Aorta (tissue), 5 donors: ENCODE data around the gene XIRP2. TPM values are rescaled to one million over a fixed set of nuclear protein-coding genes. Genes with fewer than 3 reads are reported as not detected.

Experiments used
- ATAC-seq: fragments of 200-7000 bp; cut with Tn5 transposase; one replicate; pipeline ENCODE4 v1.9.1; 2022; ENCODE audit warnings: moderate library complexity; ENCODE audit not compliant: low FRiP score
- DNase-seq, 2 donors: peaks; one replicate each; pipeline ENCODE4 v3.0.0-alpha.2; 2020
- H3K27ac ChIP-seq, 2 donors: one replicate each; pipeline ENCODE4 v1.5.1; 2013; ENCODE audit warnings: low read length in 2 of 2, mild to moderate bottlenecking in 2 of 2, moderate library complexity in 2 of 2, control low read depth in 1 of 2, inconsistent platforms in 1 of 2, low read depth in 1 of 2
- H3K27me3 ChIP-seq, 2 donors: one replicate each; pipeline ENCODE4 v1.6.1; 2013; ENCODE audit warnings: control low read depth in 1 of 2, low read length in 1 of 2, mild to moderate bottlenecking in 1 of 2, moderate library complexity in 1 of 2; ENCODE audit not compliant: insufficient read depth in 2 of 2, control insufficient read depth in 1 of 2
- H3K36me3 ChIP-seq, 2 donors: one replicate each; pipeline ENCODE4 v1.6.1; 2013; ENCODE audit warnings: control low read depth in 1 of 2, low read length in 1 of 2, mild to moderate bottlenecking in 1 of 2; ENCODE audit not compliant: insufficient read depth in 2 of 2, control insufficient read depth in 1 of 2
- H3K4me1 ChIP-seq, 2 donors: one replicate each; pipeline ENCODE4 v1.6.1; 2013; ENCODE audit warnings: low read length in 2 of 2, control low read depth in 1 of 2, mild to moderate bottlenecking in 1 of 2, moderate library complexity in 1 of 2; ENCODE audit not compliant: insufficient read depth in 2 of 2, control insufficient read depth in 1 of 2
- H3K4me3 ChIP-seq, 2 donors: one replicate each; pipeline ENCODE4 v1.5.1; 2013; ENCODE audit warnings: low read length in 2 of 2, control low read depth in 1 of 2, mild to moderate bottlenecking in 1 of 2
- H3K9me3 ChIP-seq: one replicate; pipeline ENCODE4 v1.6.1; 2013; ENCODE audit warnings: mild to moderate bottlenecking, low read length; ENCODE audit not compliant: control insufficient read depth
- WGBS, 2 donors: extraction: QIAGEN DNeasy Blood & Tissue Kit; methylation state at CpG; one replicate each; pipeline ENCODE4 v1.1.7; 2013; 5-methylcytosine and 5-hydroxymethylcytosine counted together
- intact Hi-C, 2 donors: fragments of 100-400 bp; cut with DNase I; formaldehyde crosslinking; loops; one replicate each; pipeline versions ENCODE4 v1.14.2 to v1.15.0; 2022
- polyA plus RNA-seq, 2 donors: library from polyadenylated mRNA; stranded (reverse); fragments of 200-250 nt; gene quantifications; one replicate each; pipeline ENCODE4 v1.2.3, GENCODE V29; 2013
- total RNA-seq, 2 donors: library from RNA; stranded (reverse); fragmentation: NEBNext Ultra II Directional; extraction: Animal tissue kit (Norgen Biotek cat#: 25700); gene quantifications; one replicate each; pipeline ENCODE4 v1.2.1, GENCODE V29; 2021
- donor health status: healthy with polysubstance abuse.
- donor health status: Bipolar disorder and iron deficiency.
- donor health status: DM: no; HTN: no; CAD: no.
- donor health status: DM: no; HTN: no; CAD: no.
- donor health status: DM: yes; HTN: yes; CAD: no.

Gene XIRP2
- total and polyA plus RNA-seq, 4 donors = 0.15 to 3.8 (median 0.24) TPM

- WGBS, 2 donors = 76 to 78% methylated on average over 5 of the region's 5 CpGs
- Histone ChIP-seq H3K27ac (no peak overlapping the region), H3K27me3 (no peaks in the 10 kb centered on the region), H3K36me3 (no peaks in the 10 kb centered on the region), H3K4me3 (no peak overlapping the region), H3K9me3 (no peaks in the 10 kb centered on the region), H3K4me1 (no peaks in the 10 kb centered on the region)
- ATAC-seq (no peak), DNase-seq (no peak)
- intact Hi-C loops = loop anchor here in 1 of 2 donors (10.0 kb wide), 1 partner anchor 148 kb away; no protein-coding TSS in a partner anchor
Measured at GRCh38 chr2:167136879-167137596, 248.8 kb downstream of the XIRP2 start.

GRCh38 chr2:167140330-167140729 is 252.1 kb downstream of the XIRP2 start:
- no peak overlapping the region for H3K4me3 ChIP-seq
- H3K4me1 ChIP-seq = peaks cover 0 to 2% of the 10 kb centered on the region in 2 donors
- no peak for DNase-seq
- 52 to 62% methylated on average over 6 of the region's 6 CpGs for WGBS, 2 donors
- no peaks in the 10 kb centered on the region for H3K9me3 ChIP-seq
- intact Hi-C loops = loop anchor here (5.0 kb wide), 3 partner anchors 47 to 72 kb away; no protein-coding TSS in a partner anchor
- peak overlapping the region in 1 of 2 donors; percentile 48 for H3K27ac ChIP-seq
- no peaks in the 10 kb centered on the region for H3K27me3 ChIP-seq
- no peak for ATAC-seq
- H3K36me3 ChIP-seq = no peaks in the 10 kb centered on the region

GRCh38 chr2:167140767-167141166 is 252.5 kb downstream of the XIRP2 start:
- H3K4me3 ChIP-seq = no peak overlapping the region
- 2 to 5% methylated on average over 4 of the region's 4 CpGs for WGBS, 2 donors
- intact Hi-C loops = loop anchor here (5.0 kb wide), 3 partner anchors 47 to 72 kb away; no protein-coding TSS in a partner anchor
- no peak overlapping the region for H3K27ac ChIP-seq
- H3K4me1 ChIP-seq = peaks cover 0 to 2% of the 10 kb centered on the region in 2 donors
- peak; percentile 74 for ATAC-seq
- no peaks in the 10 kb centered on the region for H3K27me3 ChIP-seq
- no peaks in the 10 kb centered on the region for H3K36me3 ChIP-seq
- DNase-seq = no peak
- no peaks in the 10 kb centered on the region for H3K9me3 ChIP-seq

GRCh38 chr2:167142554-167142953 is 254.3 kb downstream of the XIRP2 start:
- intact Hi-C loops = loop anchor here (5.0 kb wide), 3 partner anchors 45 to 70 kb away; no protein-coding TSS in a partner anchor
- WGBS, 2 donors = 2 to 9% methylated on average over 2 of the region's 2 CpGs
- no peak overlapping the region for H3K4me3 ChIP-seq
- H3K36me3 ChIP-seq = no peaks in the 10 kb centered on the region
- ATAC-seq (no peak), DNase-seq (no peak)
- H3K27me3 ChIP-seq = no peaks in the 10 kb centered on the region
- H3K27ac ChIP-seq = no peak overlapping the region
- H3K9me3 ChIP-seq = no peaks in the 10 kb centered on the region
- H3K4me1 ChIP-seq = peaks cover 0 to 2% of the 10 kb centered on the region in 2 donors

- 2 to 7% methylated on average over 5 of the region's 5 CpGs for WGBS, 2 donors
- H3K4me1 ChIP-seq = peaks cover 0 to 2% of the 10 kb centered on the region in 2 donors
- DNase-seq = no peak
- H3K9me3 ChIP-seq = no peaks in the 10 kb centered on the region
- intact Hi-C loops = loop anchor here (5.0 kb wide), 3 partner anchors 43 to 68 kb away; no protein-coding TSS in a partner anchor
- ATAC-seq = no peak
- H3K4me3 ChIP-seq = no peak overlapping the region
- H3K27ac ChIP-seq = no peak overlapping the region
- no peaks in the 10 kb centered on the region for H3K27me3 ChIP-seq
- no peaks in the 10 kb centered on the region for H3K36me3 ChIP-seq
Measured at GRCh38 chr2:167144179-167144898, 256.1 kb downstream of the XIRP2 start.

GRCh38 chr2:167147271-167147941 is 259.1 kb downstream of the XIRP2 start:
- H3K36me3 ChIP-seq = no peaks in the 10 kb centered on the region
- no peak overlapping the region for H3K4me3 ChIP-seq
- no peaks in the 10 kb centered on the region for H3K9me3 ChIP-seq
- DNase-seq (no peak), ATAC-seq (no peak)
- H3K27ac ChIP-seq = no peak overlapping the region
- intact Hi-C loops = no loop called here
- 68 to 70% methylated on average over 6 of the region's 6 CpGs for WGBS, 2 donors
- H3K4me1 ChIP-seq = peaks cover 0 to 2% of the 10 kb centered on the region in 2 donors
- no peaks in the 10 kb centered on the region for H3K27me3 ChIP-seq

- DNase-seq = no peak
- H3K36me3 ChIP-seq = no peaks in the 10 kb centered on the region
- no peak for ATAC-seq
Measured at GRCh38 chr2:167151894-167152293, 263.6 kb downstream of the XIRP2 start.

GRCh38 chr2:167157523-167157922 is 269.2 kb downstream of the XIRP2 start:
- Histone ChIP-seq H3K4me3 (no peak overlapping the region), H3K27me3 (no peaks in the 10 kb centered on the region), H3K9me3 (no peaks in the 10 kb centered on the region), H3K36me3 (no peaks in the 10 kb centered on the region), H3K27ac (no peak overlapping the region), H3K4me1 (no peaks in the 10 kb centered on the region)
- no peak for DNase-seq
- intact Hi-C loops = no loop called here
- no peak for ATAC-seq
- WGBS, 2 donors = 4 to 13% methylated on average over 1 of the region's 1 CpG

More at GRCh38 chr2:167151894-167152293, 263.6 kb downstream of the XIRP2 start:
- Histone ChIP-seq H3K4me1 (no peaks in the 10 kb centered on the region), H3K27ac (no peak overlapping the region), H3K4me3 (no peak overlapping the region), H3K27me3 (no peaks in the 10 kb centered on the region), H3K9me3 (no peaks in the 10 kb centered on the region)
- intact Hi-C loops = no loop called here
- WGBS, 2 donors = 71 to 92% methylated on average over 1 of the region's 1 CpG
